A549 (cell line): Measurements from ENCODE around the gene CENATAC. TPM values are rescaled to one million over a fixed set of nuclear protein-coding genes. Genes with fewer than 3 reads are reported as not detected.

Experiments
- ATAC-seq, 2 experiments: fragments of 200-7000 bp in 1 of 2; fragments of >200 bp in 1 of 2; cut with Nextera tagmentation in 1 of 2; cut with Tn5 transposase in 1 of 2; 3 replicates each; pipeline versions ENCODE4 v1.8.0 to v1.9.1; 2018 to 2020; ENCODE audit warnings: mild to moderate bottlenecking in 1 of 2, moderate library complexity in 1 of 2
- CTCF ChIA-PET: fragments of 300-600 bp; sonication (Branson Sonifier 250); formaldehyde crosslinking; extraction: SDS; loops from one replicate; lab custom pipeline; 2021; ENCODE audit warnings: antibody characterized with exemption, inconsistent platforms; lab: Yijun Ruan, JAX
- POLR2A ChIA-PET: fragments of 350-600 bp; formaldehyde crosslinking; extraction: SDS; loops from one replicate; lab custom pipeline; 2021; ENCODE audit warnings: antibody characterized with exemption, inconsistent platforms; lab: Yijun Ruan, JAX
- DNase-seq, 2 experiments: peaks; one replicate each; pipeline versions ENCODE4 v3.0.0 to v3.0.0-alpha.2; 2011 to 2016; ENCODE audit warnings: low read depth in 1 of 2, low spot score in 1 of 2
- FAIRE-seq: peaks from 2 replicates; lab custom pipeline; 2011; peaks lifted over from hg19 to GRCh38; lab: Jason Lieb, UNC
- H3K27ac ChIP-seq, 2 experiments: fragments of >200 bp; sonication (Bioruptor Twin); formaldehyde crosslinking; 3 replicates each; pipeline ENCODE4 v1.5.1; 2016 to 2017
- H3K4me1 ChIP-seq: fragments of >200 bp; sonication (Bioruptor Twin); formaldehyde crosslinking; 3 replicates; pipeline ENCODE4 v1.6.1; 2016
- H3K4me2 ChIP-seq: fragments of >200 bp; sonication (Bioruptor Twin); formaldehyde crosslinking; 3 replicates; pipeline ENCODE4 v1.6.1; 2016
- H3K4me3 ChIP-seq: fragments of >200 bp; sonication (Bioruptor Twin); formaldehyde crosslinking; 3 replicates; pipeline ENCODE4 v1.5.1; 2016
- H3K9me3 ChIP-seq: fragments of >200 bp; sonication (Bioruptor Twin); formaldehyde crosslinking; 3 replicates; pipeline ENCODE4 v1.6.1; 2016
- ATOH8 ChIP-seq: fragments of 250-450 bp; sonication (Bioruptor Pico); IDR thresholded peaks from 2 replicates; pipeline ENCODE4 v1.5.0; 2020; ENCODE audit warnings: low read depth, mild to moderate bottlenecking, moderate library complexity
- BCL3 ChIP-seq: fragments of >200 bp; sonication (Bioruptor Twin); formaldehyde crosslinking; IDR thresholded peaks from 3 replicates; pipeline ENCODE4 v1.6.1; 2016
- BHLHE40 ChIP-seq: IDR thresholded peaks from 2 replicates; pipeline ENCODE4 v1.6.1; 2012; ENCODE audit warnings: low read depth, low read length, inconsistent platforms
- CBX2 ChIP-seq: fragments of 200-600 bp; sonication (generic); IDR thresholded peaks from 2 replicates; pipeline ENCODE4 v1.6.1; 2016; ENCODE audit warnings: low read depth, mild to moderate bottlenecking, borderline replicate concordance
- CTCF ChIP-seq: fragments of >200 bp; sonication (Bioruptor Twin); formaldehyde crosslinking; IDR thresholded peaks from 3 replicates; pipeline ENCODE4 v1.5.1; 2016
- E2F6 ChIP-seq: IDR thresholded peaks from 2 replicates; pipeline ENCODE4 v1.6.1; 2012; ENCODE audit warnings: low read depth, borderline replicate concordance
- ELK1 ChIP-seq: fragments of 150-350 bp; IDR thresholded peaks from 2 replicates; pipeline ENCODE4 v1.6.1; 2014; ENCODE audit warnings: low read depth, mild to moderate bottlenecking, low read length
- HDAC2 ChIP-seq: fragments of 200-600 bp; sonication (generic); IDR thresholded peaks from 2 replicates; pipeline ENCODE4 v1.6.1; 2016
- HMGXB4 ChIP-seq: fragments of 250-450 bp; sonication (Bioruptor Pico); IDR thresholded peaks from 2 replicates; pipeline ENCODE4 v1.5.0; 2021; ENCODE audit warnings: mild to moderate bottlenecking, moderate library complexity, borderline replicate concordance
- HOXB5 ChIP-seq: fragments of 250-450 bp; sonication (Bioruptor Pico); IDR thresholded peaks from 2 replicates; pipeline ENCODE4 v1.5.0; 2020; ENCODE audit warnings: mild to moderate bottlenecking, moderate library complexity
- JUNB ChIP-seq: fragments of >200 bp; sonication (Bioruptor Twin); formaldehyde crosslinking; IDR thresholded peaks from 2 replicates; pipeline ENCODE4 v1.6.1; 2016
- KDM1A ChIP-seq: fragments of 200-600 bp; sonication (generic); IDR thresholded peaks from 2 replicates; pipeline ENCODE4 v1.6.1; 2016; ENCODE audit warnings: low read depth, mild to moderate bottlenecking
- MAFK ChIP-seq: fragments of 450-650 bp; IDR thresholded peaks from 2 replicates; pipeline ENCODE4 v1.6.1; 2014; ENCODE audit not compliant: partially characterized antibody
- MAX ChIP-seq: IDR thresholded peaks from 2 replicates; pipeline ENCODE4 v1.6.1; 2012
- MAZ ChIP-seq: fragments of 150-350 bp; IDR thresholded peaks from 2 replicates; pipeline ENCODE4 v1.6.1; 2014; ENCODE audit warnings: antibody characterized with exemption, low read depth, low read length, borderline replicate concordance
- NR3C1 ChIP-seq: fragments of >200 bp; sonication (Bioruptor Twin); formaldehyde crosslinking; IDR thresholded peaks from 3 replicates; pipeline ENCODE4 v1.6.1; 2017
- POLR2AphosphoS2 ChIP-seq: conservative IDR thresholded peaks from 2 replicates; pipeline ENCODE4 v1.6.1; 2012; ENCODE audit warnings: low read length, improper control_type of control experiment, inconsistent platforms
- RAD21 ChIP-seq, 2 experiments: fragments of >200 bp in 1 of 2; sonication (Bioruptor Twin) in 1 of 2; formaldehyde crosslinking in 1 of 2; IDR thresholded peaks in 1 of 2; conservative IDR thresholded peaks in 1 of 2; 2 replicates in 1 of 2; 3 replicates in 1 of 2; pipeline ENCODE4 v1.6.1; 2012 to 2018; ENCODE audit warnings: inconsistent platforms in 1 of 2
- RNF2 ChIP-seq: fragments of 200-600 bp; sonication (generic); IDR thresholded peaks from 2 replicates; pipeline ENCODE4 v1.6.1; 2016; ENCODE audit warnings: low read depth, mild to moderate bottlenecking, antibody characterized with exemption, moderate library complexity, borderline replicate concordance
- TP53 ChIP-seq: fragments of 250-450 bp; sonication (Bioruptor Pico); IDR thresholded peaks from 2 replicates; pipeline ENCODE4 v1.5.0; 2021; ENCODE audit warnings: mild to moderate bottlenecking, moderate library complexity
- ZC3H11A ChIP-seq: fragments of 450-650 bp; IDR thresholded peaks from 2 replicates; pipeline ENCODE4 v1.6.1; 2014; ENCODE audit warnings: antibody characterized with exemption, mild to moderate bottlenecking
- ZNF302 ChIP-seq: fragments of 250-450 bp; sonication (Bioruptor Pico); IDR thresholded peaks from 2 replicates; pipeline ENCODE4 v1.9.0; 2021; ENCODE audit warnings: inconsistent platforms, mild to moderate bottlenecking, moderate library complexity
- WGBS: methylation state at CpG from one replicate; pipeline ENCODE4 v1.1.6; 2017; ENCODE audit errors: missing lambda C conversion rate; 5-methylcytosine and 5-hydroxymethylcytosine counted together
- polyA plus RNA-seq, 4 experiments: library from polyadenylated mRNA; depleted of rRNA in 3 of 4; stranded (reverse); fragments of >200 nt; fragmentation: RNase III in 1 of 4; extraction: RNeasy Plus Mini Kit Qiagen cat#74134 plus additional on column Dnase treatment in 1 of 4; gene quantifications; 2 replicates in 3 of 4; 3 replicates in 1 of 4; pipeline ENCODE4 v1.2.3, GENCODE V29; 2011 to 2017

The CENATAC gene
- polyA plus RNA-seq, 2 of the 4 experiments (the other 2 are of a cell fraction), result 11.1 to 20.2 TPM

GRCh38 chr11:118971646-118972045 lies 26.3 kb upstream of the CENATAC start, which contains the start of gene FOXR1:
FOXR1 (plus strand) TSS chr11:118971761; CDS start chr11:118971932, 171 bp downstream.
- POLR2A ChIA-PET, result no interaction called here
- WGBS, result 95% methylated on average over 28 of the region's 33 CpGs
- DNase-seq (no peak), FAIRE-seq (no peak), ATAC-seq (no peak)
- Histone ChIP-seq H3K27ac (no peak within 1 kb of the TSS), H3K9me3 (no peaks in the 10 kb centered on the region), H3K4me3 (no peak within 1 kb of the TSS), H3K4me1 (no peaks in the 10 kb centered on the region), H3K4me2 (no peak within 1 kb of the TSS)
- TF ChIP-seq MAFK, result no peak
- no peak for TF ChIP-seq NR3C1
- no peak for TF ChIP-seq ZNF302
- TF ChIP-seq JUNB, result no peak
- no peak for TF ChIP-seq ZC3H11A
- no peak for TF ChIP-seq RNF2
- TF ChIP-seq BHLHE40, result no peak
- TF ChIP-seq TP53 (CRISPR knock-in tag), result no peak
- TF ChIP-seq RAD21 (conservative IDR thresholded peaks at IDR 0.05 in 1 of 2, IDR thresholded peaks at IDR 0.05 in 1 of 2), result no peak
- TF ChIP-seq E2F6, result no peak
- CTCF ChIA-PET, result interaction anchor here (3.2 kb wide), 1 partner anchor 15 kb away, joined by 13 read pairs; the partner anchor contains the start of gene UPK2

GRCh38 chr11:118973985-118974384 lies 24.0 kb upstream of the CENATAC start:
- H3K4me2 ChIP-seq, result no peak overlapping the region
- no peak overlapping the region for H3K27ac ChIP-seq
- ChIA-PET CTCF (interaction anchor here (3.2 kb wide), 1 partner anchor 17 kb away, joined by 13 read pairs; the partner anchor contains the start of gene UPK2), POLR2A (no interaction called here)
- H3K4me1 ChIP-seq, result no peaks in the 10 kb centered on the region
- 85% methylated on average over 2 of the region's 2 CpGs for WGBS
- TF ChIP-seq RAD21 (conservative IDR thresholded peaks at IDR 0.05 in 1 of 2, IDR thresholded peaks at IDR 0.05 in 1 of 2) (no peak), MAFK (no peak), ZNF302 (no peak), CTCF (no peak), HOXB5 (CRISPR knock-in tag) (no peak), HMGXB4 (CRISPR knock-in tag) (no peak), MAZ (no peak), POLR2AphosphoS2 (no peak), ATOH8 (CRISPR knock-in tag) (no peak), HDAC2 (no peak), BCL3 (no peak), MAX (no peak), KDM1A (no peak), JUNB (no peak), CBX2 (no peak), ELK1 (no peak)
- ATAC-seq (no peak), FAIRE-seq (no peak), DNase-seq (no peak)
- no peak overlapping the region for H3K4me3 ChIP-seq
- H3K9me3 ChIP-seq, result no peaks in the 10 kb centered on the region
